Measurements from ENCODE around the gene EFNA3. TPM values are rescaled to one million over a fixed set of nuclear protein-coding genes. Genes with fewer than 3 reads are reported as not detected.
A peak's percentile ranks its signal among the peaks of the same experiment; 100 is the strongest.

The EFNA3 gene
- total RNA-seq, 4 donors from 2014 or later, result 0.84 to 1.8 (median 1.6) TPM; not detected in 1

DNA sequence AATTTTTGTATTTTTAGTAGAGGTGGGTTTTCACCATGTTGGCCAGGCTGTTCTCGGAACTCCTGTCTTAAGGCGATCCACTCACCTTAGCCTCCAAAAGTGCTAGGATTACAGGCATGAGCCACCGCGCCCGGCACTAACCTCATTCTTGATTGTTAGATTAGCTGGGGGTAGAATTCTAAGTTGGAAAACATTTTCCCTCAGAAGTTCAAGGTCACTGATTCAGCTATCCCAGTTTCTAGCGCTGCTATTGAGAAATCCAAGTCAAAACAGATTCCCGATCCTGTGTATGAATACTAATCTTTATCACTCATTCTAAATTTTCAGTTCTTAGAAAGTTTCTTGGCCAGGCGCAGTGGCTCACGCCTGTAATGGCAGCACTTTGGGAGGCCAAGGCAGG is 24.7 kb downstream of the EFNA3 start:
- TF ChIP-seq, protein P1, sequence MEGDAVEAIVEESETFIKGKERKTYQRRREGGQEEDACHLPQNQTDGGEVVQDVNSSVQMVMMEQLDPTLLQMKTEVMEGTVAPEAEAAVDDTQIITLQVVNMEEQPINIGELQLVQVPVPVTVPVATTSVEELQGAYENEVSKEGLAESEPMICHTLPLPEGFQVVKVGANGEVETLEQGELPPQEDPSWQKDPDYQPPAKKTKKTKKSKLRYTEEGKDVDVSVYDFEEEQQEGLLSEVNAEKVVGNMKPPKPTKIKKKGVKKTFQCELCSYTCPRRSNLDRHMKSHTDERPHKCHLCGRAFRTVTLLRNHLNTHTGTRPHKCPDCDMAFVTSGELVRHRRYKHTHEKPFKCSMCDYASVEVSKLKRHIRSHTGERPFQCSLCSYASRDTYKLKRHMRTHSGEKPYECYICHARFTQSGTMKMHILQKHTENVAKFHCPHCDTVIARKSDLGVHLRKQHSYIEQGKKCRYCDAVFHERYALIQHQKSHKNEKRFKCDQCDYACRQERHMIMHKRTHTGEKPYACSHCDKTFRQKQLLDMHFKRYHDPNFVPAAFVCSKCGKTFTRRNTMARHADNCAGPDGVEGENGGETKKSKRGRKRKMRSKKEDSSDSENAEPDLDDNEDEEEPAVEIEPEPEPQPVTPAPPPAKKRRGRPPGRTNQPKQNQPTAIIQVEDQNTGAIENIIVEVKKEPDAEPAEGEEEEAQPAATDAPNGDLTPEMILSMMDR (IDR thresholded peaks at IDR 0.05), result no peak
- ATAC-seq (ENCODE audit: low FRiP score) (no peak), DNase-seq (ENCODE audit: low spot score) (no peak)

GRCh38 chr1:155104605-155105534 is 26.2 kb downstream of the EFNA3 start:
- no peak for ATAC-seq (ENCODE audit: low FRiP score)
- TF ChIP-seq, protein P1 (IDR thresholded peaks at IDR 0.05), result no peak
- no peak for DNase-seq (ENCODE audit: low spot score)

GRCh38 chr1:155105604-155106011 is 27.0 kb downstream of the EFNA3 start:
- ATAC-seq (ENCODE audit: low FRiP score) (peak; percentile 56), DNase-seq (ENCODE audit: low spot score) (no peak)
- TF ChIP-seq, protein P1 (IDR thresholded peaks at IDR 0.05), result no peak

DNA sequence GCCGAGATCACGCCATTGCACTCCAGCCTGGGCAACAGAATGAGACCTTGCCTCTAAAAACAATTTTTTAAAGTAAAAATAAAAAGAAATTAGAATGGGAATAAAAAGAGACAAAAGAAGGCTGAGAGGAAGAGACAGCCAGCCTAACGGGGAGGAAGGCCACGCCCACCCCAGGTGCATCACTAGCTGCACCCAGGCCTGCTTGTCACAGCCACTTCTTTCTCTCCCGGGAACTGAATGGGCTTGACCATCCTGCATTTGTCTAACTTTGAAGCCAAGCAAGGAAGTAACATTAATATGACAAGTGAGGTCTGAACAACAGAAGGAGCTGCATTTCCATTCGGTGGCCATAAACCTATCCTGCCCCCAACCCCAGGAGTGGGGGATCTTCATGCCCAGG is 28.2 kb downstream of the EFNA3 start:
- TF ChIP-seq, protein P1 (IDR thresholded peaks at IDR 0.05), result no peak
- ATAC-seq (ENCODE audit: low FRiP score) (no peak), DNase-seq (ENCODE audit: low spot score) (no peak)

DNA sequence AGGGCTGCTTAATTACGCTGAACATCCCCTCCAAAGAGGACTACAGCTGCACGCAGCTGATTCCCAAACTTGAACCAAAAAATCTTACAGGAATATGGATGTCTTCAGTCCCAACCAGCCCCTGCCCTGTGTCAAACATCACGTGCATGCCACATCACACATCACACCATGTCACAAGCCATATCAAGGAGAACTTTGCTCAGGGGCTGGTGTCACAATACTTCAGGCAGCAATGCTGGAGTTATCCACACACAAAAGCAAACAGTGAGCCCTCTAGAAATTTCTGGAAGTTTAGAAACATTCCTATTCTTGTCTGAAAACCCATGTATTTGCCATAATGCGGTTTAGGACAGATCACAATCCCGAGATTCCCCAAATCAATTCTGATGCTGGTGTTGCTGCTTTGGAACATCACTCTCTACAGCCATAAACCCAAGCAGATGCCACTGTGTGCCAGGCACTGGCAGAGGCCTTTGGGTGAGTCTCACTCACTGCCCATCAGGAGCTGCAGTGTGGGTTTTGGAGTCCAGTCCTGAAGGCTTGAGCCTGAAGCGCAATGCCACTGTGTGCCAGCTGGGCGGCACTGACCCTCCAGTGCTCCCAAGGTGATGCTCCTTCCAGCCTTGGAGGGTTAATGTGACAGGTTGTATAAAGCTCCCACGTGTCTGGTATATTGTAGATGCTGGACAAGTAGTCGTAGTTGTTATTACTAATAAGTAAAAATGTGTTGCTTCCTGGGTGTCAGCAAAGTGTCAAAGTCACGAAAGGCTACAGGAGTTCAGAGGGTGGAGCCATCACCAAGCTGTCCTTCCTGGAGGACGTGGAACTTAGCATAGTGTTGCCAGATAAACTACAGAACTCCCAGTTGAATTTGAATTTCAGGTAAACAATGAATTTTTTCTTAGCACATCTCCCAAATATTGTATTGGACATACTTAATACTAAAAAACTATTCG is 28.9 kb downstream of the EFNA3 start:
- ATAC-seq (ENCODE audit: low FRiP score) (no peak), DNase-seq (ENCODE audit: low spot score) (no peak)
- TF ChIP-seq, protein P1 (IDR thresholded peaks at IDR 0.05), result no peak

GRCh38 chr1:155108296-155108695 is 29.7 kb downstream of the EFNA3 start:
- DNase-seq (ENCODE audit: low spot score) (no peak), ATAC-seq (ENCODE audit: low FRiP score) (no peak)
- TF ChIP-seq, protein P1 (IDR thresholded peaks at IDR 0.05), result no peak
